Sigmoid colon (tissue), 7 donors: ENCODE measurements around the gene NOTCH1. TPM values are rescaled to one million over a fixed set of nuclear protein-coding genes. Genes with fewer than 3 reads are reported as not detected.

Experiments
- DNase-seq: peaks from one replicate; pipeline ENCODE4 v3.0.0-alpha.2; 2019
- H3K27ac ChIP-seq, 4 donors: fragments of 200-600 bp; sonication (generic); one replicate each; pipeline ENCODE4 v1.5.1; 2016 to 2019; ENCODE audit warnings: mild to moderate bottlenecking in 1 of 4
- H3K27me3 ChIP-seq, 3 donors: fragments of 200-600 bp; sonication (generic); one replicate each; pipeline ENCODE4 v1.5.1; 2019; ENCODE audit warnings: mild to moderate bottlenecking in 1 of 3
- H3K36me3 ChIP-seq, 4 donors: fragments of 200-600 bp; sonication (generic); one replicate each; pipeline ENCODE4 v1.5.1; 2016 to 2019
- H3K4me1 ChIP-seq, 4 donors: fragments of 200-600 bp; sonication (generic); one replicate each; pipeline ENCODE4 v1.5.1; 2017 to 2019
- H3K4me3 ChIP-seq, 4 donors: fragments of 200-600 bp; sonication (generic); one replicate each; pipeline ENCODE4 v1.5.1; 2017 to 2019; ENCODE audit warnings: mild to moderate bottlenecking in 2 of 4, moderate library complexity in 1 of 4
- H3K9me3 ChIP-seq, 4 donors: fragments of 200-600 bp in 3 of 4; sonication (generic) in 3 of 4; one replicate each; pipeline versions ENCODE4 v1.5.1 to v1.6.1; 2013 to 2019
- EP300 ChIP-seq, 4 donors: sonication (generic); formaldehyde crosslinking; IDR thresholded peaks; one replicate each; pipeline ENCODE4 v1.6.1; 2017; ENCODE audit warnings: antibody characterized with exemption in 4 of 4
- POLR2A ChIP-seq, 2 donors: fragments of 450-650 bp; IDR thresholded peaks; one replicate each; pipeline ENCODE4 v1.6.1; 2016; ENCODE audit warnings: antibody characterized with exemption in 2 of 2, mild to moderate bottlenecking in 2 of 2, moderate library complexity in 2 of 2
- POLR2AphosphoS5 ChIP-seq, 4 donors: sonication (generic); formaldehyde crosslinking; IDR thresholded peaks; one replicate each; pipeline ENCODE4 v1.6.1; 2017; ENCODE audit warnings: antibody characterized with exemption in 4 of 4
- WGBS, 2 donors: extraction: QIAGEN DNeasy Blood & Tissue Kit; methylation state at CpG; one replicate each; pipeline ENCODE4 v1.1.7; 2013; 5-methylcytosine and 5-hydroxymethylcytosine counted together
- intact Hi-C: fragments of 100-400 bp; cut with DNase I; formaldehyde crosslinking; loops from one replicate; pipeline ENCODE4 v1.15.1; 2023
- polyA plus RNA-seq, 3 donors: library from polyadenylated mRNA; stranded (reverse); fragments of 200-250 nt; gene quantifications; one replicate each; pipeline ENCODE4 v1.2.3, GENCODE V29; 2013
- total RNA-seq, 4 donors: library from RNA; depleted of rRNA; stranded (reverse); fragments of >200 nt; gene quantifications; one replicate each; pipeline ENCODE4 v1.1.0, GENCODE V29; 2016
- TF ChIP-seq, protein P1 (sequence below), 4 experiments: fragments of 450-650 bp in 3 of 4; fragments of 200-600 bp in 1 of 4; IDR thresholded peaks; one replicate each; pipeline ENCODE4 v1.5.1; 2016 to 2019; ENCODE audit warnings: antibody characterized with exemption in 4 of 4, mild to moderate bottlenecking in 3 of 4, moderate library complexity in 2 of 4
- donor health status: healthy with polysubstance abuse.
- donor health status: Bipolar disorder and iron deficiency.
- donor health status: healthy.

The NOTCH1 gene
- total and polyA plus RNA-seq, 7 donors = 1.8 to 36.0 (median 30.7) TPM

DNA sequence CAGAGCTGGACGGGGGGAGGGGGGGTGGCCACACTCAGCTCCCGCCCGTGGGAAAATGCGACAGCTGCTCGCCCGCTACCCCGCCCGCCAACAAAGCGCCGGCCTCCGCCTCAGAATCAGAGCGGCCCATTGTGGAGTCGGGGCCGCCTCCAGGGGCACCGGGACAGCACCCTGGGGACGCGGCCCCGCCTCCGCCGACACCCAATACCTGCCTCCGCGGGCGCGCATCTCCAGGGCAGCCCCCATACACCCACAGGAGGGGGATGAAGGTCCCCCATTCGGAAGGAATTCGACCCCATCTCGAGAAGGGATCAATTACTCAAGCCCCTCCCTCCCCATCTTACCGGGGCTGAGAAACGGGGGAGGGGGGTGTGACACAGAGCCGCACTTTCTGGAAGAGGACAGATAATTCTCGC is 1.3 kb downstream of the NOTCH1 start:
- peak; percentile 87 for DNase-seq
- Histone ChIP-seq H3K27me3 (no peaks in the 10 kb centered on the region), H3K27ac (peak overlapping the region; percentile 95 to 100 (median 96)), H3K4me1 (peaks cover 0 to 86% (median 78%) of the 10 kb centered on the region in 4 donors), H3K36me3 (peaks cover 0 to 17% (median 2%) of the 10 kb centered on the region in 4 donors), H3K4me3 (peak overlapping the region; percentile 82 to 98 (median 90)), H3K9me3 (no peaks in the 10 kb centered on the region)
- WGBS, 2 donors = 0 to 1% methylated on average over 31 of the region's 31 CpGs
- intact Hi-C loops = loop anchor here (5.0 kb wide), 3 partner anchors 33 to 83 kb away; no protein-coding TSS in a partner anchor
- TF ChIP-seq EP300 (IDR thresholded peaks at IDR 0.05) (no peak), POLR2AphosphoS5 (IDR thresholded peaks at IDR 0.05) (peak in 3 of 4 donors; percentile 55 to 63 (median 57)), POLR2A (IDR thresholded peaks at IDR 0.05) (no peak)

DNA sequence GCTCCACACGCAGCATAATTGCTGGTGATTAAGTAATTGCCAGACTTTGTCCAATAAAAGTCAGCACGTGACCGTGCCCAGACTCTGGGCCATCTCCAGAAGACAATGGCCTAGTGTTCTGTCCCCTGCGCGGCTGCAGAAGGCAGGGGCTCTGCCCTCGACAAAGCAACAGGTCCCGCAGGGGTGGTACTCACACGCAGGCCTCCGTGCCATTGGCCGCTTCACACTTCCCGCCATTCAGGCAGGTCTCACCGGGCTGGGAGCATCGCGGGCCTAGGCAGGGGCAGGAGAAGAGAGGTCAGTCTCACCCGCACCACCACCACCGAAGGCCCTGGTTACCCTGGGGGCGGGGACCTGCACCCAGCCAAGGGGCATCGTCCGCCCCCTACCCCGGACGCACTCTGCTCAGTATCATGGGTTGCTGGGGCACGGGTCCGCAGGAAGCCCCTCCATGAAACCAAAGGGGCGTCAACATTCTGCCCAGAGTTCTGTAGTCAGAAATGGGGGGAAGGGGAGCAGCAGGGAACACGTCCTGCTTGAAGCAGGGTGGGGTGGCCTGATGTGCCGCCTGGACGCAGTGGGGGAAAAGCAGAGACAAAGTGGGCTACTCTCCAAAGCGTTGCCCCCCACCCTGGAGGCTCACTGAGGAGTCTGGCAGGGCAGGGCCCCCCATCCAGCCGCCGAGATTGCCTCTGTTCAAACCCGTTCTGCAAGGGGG is 1.9 kb downstream of the NOTCH1 start:
- Histone ChIP-seq H3K4me1 (peaks cover 0 to 86% (median 78%) of the 10 kb centered on the region in 4 donors), H3K4me3 (peak overlapping the region; percentile 82 to 98 (median 90)), H3K27me3 (no peaks in the 10 kb centered on the region), H3K36me3 (peaks cover 0 to 17% (median 2%) of the 10 kb centered on the region in 4 donors), H3K27ac (peak overlapping the region; percentile 95 to 100 (median 96)), H3K9me3 (no peaks in the 10 kb centered on the region)
- peak; percentile 85 for DNase-seq
- peak in 2 of 4 donors; percentile 30 to 45 for TF ChIP-seq POLR2AphosphoS5 (IDR thresholded peaks at IDR 0.05)
- no peak for TF ChIP-seq POLR2A (IDR thresholded peaks at IDR 0.05)
- no peak for TF ChIP-seq EP300 (IDR thresholded peaks at IDR 0.05)
- TF ChIP-seq, protein P1, sequence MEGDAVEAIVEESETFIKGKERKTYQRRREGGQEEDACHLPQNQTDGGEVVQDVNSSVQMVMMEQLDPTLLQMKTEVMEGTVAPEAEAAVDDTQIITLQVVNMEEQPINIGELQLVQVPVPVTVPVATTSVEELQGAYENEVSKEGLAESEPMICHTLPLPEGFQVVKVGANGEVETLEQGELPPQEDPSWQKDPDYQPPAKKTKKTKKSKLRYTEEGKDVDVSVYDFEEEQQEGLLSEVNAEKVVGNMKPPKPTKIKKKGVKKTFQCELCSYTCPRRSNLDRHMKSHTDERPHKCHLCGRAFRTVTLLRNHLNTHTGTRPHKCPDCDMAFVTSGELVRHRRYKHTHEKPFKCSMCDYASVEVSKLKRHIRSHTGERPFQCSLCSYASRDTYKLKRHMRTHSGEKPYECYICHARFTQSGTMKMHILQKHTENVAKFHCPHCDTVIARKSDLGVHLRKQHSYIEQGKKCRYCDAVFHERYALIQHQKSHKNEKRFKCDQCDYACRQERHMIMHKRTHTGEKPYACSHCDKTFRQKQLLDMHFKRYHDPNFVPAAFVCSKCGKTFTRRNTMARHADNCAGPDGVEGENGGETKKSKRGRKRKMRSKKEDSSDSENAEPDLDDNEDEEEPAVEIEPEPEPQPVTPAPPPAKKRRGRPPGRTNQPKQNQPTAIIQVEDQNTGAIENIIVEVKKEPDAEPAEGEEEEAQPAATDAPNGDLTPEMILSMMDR (IDR thresholded peaks at IDR 0.05) = no peak
- intact Hi-C loops = loop anchor here (5.0 kb wide), 3 partner anchors 33 to 83 kb away; no protein-coding TSS in a partner anchor
- WGBS, 2 donors = 8 to 34% methylated on average over 31 of the region's 31 CpGs

- intact Hi-C loops = loop anchor here (5.0 kb wide), 3 partner anchors 34 to 84 kb away; no protein-coding TSS in a partner anchor
- Histone ChIP-seq H3K27ac (peak overlapping the region; percentile 95 to 100 (median 96)), H3K36me3 (peaks cover 0 to 17% (median 2%) of the 10 kb centered on the region in 4 donors), H3K4me3 (peak overlapping the region in 2 of 4 donors; percentile 82 to 98), H3K4me1 (peaks cover 0 to 86% (median 80%) of the 10 kb centered on the region in 4 donors), H3K27me3 (no peaks in the 10 kb centered on the region), H3K9me3 (no peaks in the 10 kb centered on the region)
- TF ChIP-seq EP300 (IDR thresholded peaks at IDR 0.05) (no peak), POLR2AphosphoS5 (IDR thresholded peaks at IDR 0.05) (no peak), POLR2A (IDR thresholded peaks at IDR 0.05) (no peak)
- TF ChIP-seq, protein P1 (IDR thresholded peaks at IDR 0.05) = no peak
- DNase-seq = no peak
- WGBS, 2 donors = 28 to 72% methylated on average over 10 of the region's 10 CpGs
These were observed 2.6 kb downstream of the NOTCH1 start for GRCh38 chr9:136543280-136543679.

DNA sequence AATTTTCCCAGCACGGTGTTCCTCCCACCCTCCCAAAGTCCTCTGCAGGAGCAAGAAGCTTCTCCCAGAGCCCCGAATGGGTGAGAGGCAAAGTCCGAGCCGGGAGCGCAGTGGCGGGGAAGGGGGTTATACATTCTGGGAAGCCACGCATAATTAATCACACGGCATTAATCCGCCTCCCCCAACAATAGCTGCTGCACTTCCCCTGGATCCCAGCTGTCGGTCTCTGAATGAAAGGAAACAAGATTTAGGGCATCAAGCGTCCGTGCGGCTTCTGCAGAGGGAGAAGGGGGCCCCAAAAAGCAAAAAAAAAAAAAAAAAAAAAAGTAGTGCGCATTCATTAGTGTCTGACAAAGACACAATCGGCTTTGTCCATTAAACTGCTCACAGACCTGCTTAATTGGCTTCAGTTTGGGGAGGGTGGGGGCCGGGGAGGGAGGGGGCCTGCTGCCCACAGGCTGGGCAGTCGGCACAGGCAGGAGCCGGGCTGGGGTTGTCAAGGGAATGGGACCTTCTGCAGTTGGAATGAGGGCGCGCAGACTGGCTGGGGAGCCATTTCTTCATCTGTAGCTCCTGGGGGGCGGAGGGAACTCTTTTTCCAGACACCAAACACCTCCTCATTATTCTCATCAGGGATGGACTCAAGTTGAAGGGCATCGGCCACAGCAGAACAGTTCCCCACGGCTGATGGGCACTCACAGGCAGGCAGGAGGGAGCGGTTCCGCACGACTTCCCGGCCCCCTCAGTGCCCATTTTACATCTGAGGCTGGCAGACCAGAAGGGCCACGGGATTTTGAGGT is 3.4 kb downstream of the NOTCH1 start:
- TF ChIP-seq EP300 (IDR thresholded peaks at IDR 0.05) (no peak), POLR2AphosphoS5 (IDR thresholded peaks at IDR 0.05) (no peak), POLR2A (IDR thresholded peaks at IDR 0.05) (no peak)
- TF ChIP-seq, protein P1 (IDR thresholded peaks at IDR 0.05) = no peak
- Histone ChIP-seq H3K4me3 (no peak overlapping the region), H3K36me3 (peaks cover 0 to 17% (median 4%) of the 10 kb centered on the region in 4 donors), H3K27me3 (no peaks in the 10 kb centered on the region), H3K4me1 (peaks cover 0 to 85% (median 80%) of the 10 kb centered on the region in 4 donors), H3K9me3 (no peaks in the 10 kb centered on the region), H3K27ac (peak overlapping the region; percentile 95 to 100 (median 96))
- 44 to 71% methylated on average over 28 of the region's 28 CpGs for WGBS, 2 donors
- no peak for DNase-seq
- intact Hi-C loops = loop anchor here (5.0 kb wide), 3 partner anchors 35 to 85 kb away; no protein-coding TSS in a partner anchor
